HEK293 (cell line): ENCODE results near the gene STUB1.

Source experiments
- CTCF ChIA-PET: fragments of 350-600 bp; formaldehyde crosslinking; extraction: SDS; loops from one replicate; lab custom pipeline; 2021; ENCODE audit warnings: antibody characterized with exemption; lab: Yijun Ruan, JAX
- POLR2A ChIA-PET: fragments of 300-600 bp; formaldehyde crosslinking; extraction: SDS; loops from one replicate; lab custom pipeline; 2020; ENCODE audit warnings: antibody characterized with exemption, inconsistent platforms; lab: Yijun Ruan, JAX
- H3K27ac ChIP-seq: fragments of 200-500 bp; sonication (Bioruptor generic); 2 replicates; pipeline ENCODE4 v1.5.1; 2014; ENCODE audit warnings: low read depth, low read length, control low read depth, inconsistent platforms; ENCODE audit errors: extremely low read depth
- H3K36me3 ChIP-seq, 2 experiments: fragments of 200-500 bp in 1 of 2; sonication (Bioruptor generic) in 1 of 2; 1 replicate in 1 of 2; 2 replicates in 1 of 2; pipeline ENCODE4 v1.5.1; 2014 to 2017; ENCODE audit warnings: inconsistent platforms in 2 of 2, low read length in 2 of 2; ENCODE audit not compliant: control insufficient read depth in 2 of 2, insufficient read depth in 1 of 2
- H3K4me1 ChIP-seq: fragments of 200-500 bp; sonication (Bioruptor generic); 2 replicates; pipeline ENCODE4 v1.5.1; 2014; ENCODE audit warnings: mild to moderate bottlenecking, low read length, inconsistent platforms; ENCODE audit not compliant: control insufficient read depth, insufficient read depth
- H3K4me3 ChIP-seq: 2 replicates; pipeline ENCODE4 v1.5.1; 2011; ENCODE audit warnings: low read depth, mild to moderate bottlenecking, control low read depth, low read length, moderate library complexity
- H3K9me3 ChIP-seq: fragments of 200-500 bp; sonication (Bioruptor generic); 2 replicates; pipeline ENCODE4 v1.5.1; 2014; ENCODE audit warnings: low read depth, low read length, inconsistent platforms; ENCODE audit not compliant: control insufficient read depth, insufficient read depth
- SCRT1 ChIP-seq: fragments of 450-650 bp; formaldehyde crosslinking; IDR thresholded peaks from 2 replicates; pipeline ENCODE4 v1.5.1; 2016; ENCODE audit warnings: missing biosample characterization, missing genetic modification characterization, borderline replicate concordance
- SCRT2 ChIP-seq: fragments of 450-650 bp; formaldehyde crosslinking; IDR thresholded peaks from 2 replicates; pipeline ENCODE4 v1.5.1; 2016; ENCODE audit warnings: missing biosample characterization, missing genetic modification characterization
- ZEB2 ChIP-seq: fragments of 450-650 bp; formaldehyde crosslinking; IDR thresholded peaks from 2 replicates; pipeline ENCODE4 v1.5.1; 2016; ENCODE audit warnings: missing biosample characterization, missing genetic modification characterization
- ZFP37 ChIP-seq: fragments of 450-650 bp; formaldehyde crosslinking; IDR thresholded peaks from 2 replicates; pipeline ENCODE4 v1.5.1; 2016; ENCODE audit warnings: missing biosample characterization, missing genetic modification characterization
- ZNF121 ChIP-seq: fragments of 450-650 bp; formaldehyde crosslinking; IDR thresholded peaks from 2 replicates; pipeline ENCODE4 v1.5.1; 2016; ENCODE audit warnings: missing biosample characterization, missing genetic modification characterization
- ZNF366 ChIP-seq: fragments of 450-650 bp; formaldehyde crosslinking; conservative IDR thresholded peaks from 2 replicates; pipeline ENCODE4 v1.5.1; 2016; ENCODE audit warnings: missing biosample characterization, missing genetic modification characterization
- ZNF391 ChIP-seq: fragments of 450-650 bp; formaldehyde crosslinking; IDR thresholded peaks from 2 replicates; pipeline ENCODE4 v1.5.1; 2016; ENCODE audit warnings: low read depth, missing biosample characterization, missing genetic modification characterization, borderline replicate concordance
- ZNF416 ChIP-seq: fragments of 450-650 bp; formaldehyde crosslinking; IDR thresholded peaks from 2 replicates; pipeline ENCODE4 v1.5.1; 2016; ENCODE audit warnings: missing biosample characterization, missing genetic modification characterization
- ZNF501 ChIP-seq: fragments of 450-650 bp; formaldehyde crosslinking; IDR thresholded peaks from 2 replicates; pipeline ENCODE4 v1.5.1; 2016; ENCODE audit warnings: missing biosample characterization, missing genetic modification characterization
- ZNF510 ChIP-seq: fragments of 450-650 bp; formaldehyde crosslinking; IDR thresholded peaks from 2 replicates; pipeline ENCODE4 v1.5.1; 2018; ENCODE audit warnings: mild to moderate bottlenecking, missing genetic modification characterization, missing biosample characterization; ENCODE audit not compliant: insufficient replicate concordance
- ZNF561 ChIP-seq: fragments of 450-650 bp; IDR thresholded peaks from 2 replicates; pipeline ENCODE4 v1.5.1; 2018; ENCODE audit warnings: missing biosample characterization, missing genetic modification characterization, borderline replicate concordance
- ZNF660 ChIP-seq: fragments of 450-650 bp; IDR thresholded peaks from 2 replicates; pipeline ENCODE4 v1.5.1; 2018; ENCODE audit warnings: missing biosample characterization, mild to moderate bottlenecking, missing genetic modification characterization
- ZXDB ChIP-seq: fragments of 450-650 bp; formaldehyde crosslinking; IDR thresholded peaks from 2 replicates; pipeline ENCODE4 v1.5.1; 2016; ENCODE audit warnings: missing biosample characterization, missing genetic modification characterization
- TF ChIP-seq, protein P1 (sequence below): fragments of 450-650 bp; formaldehyde crosslinking; IDR thresholded peaks from 2 replicates; pipeline ENCODE4 v1.5.1; 2016; ENCODE audit warnings: missing biosample characterization, missing genetic modification characterization
- TF ChIP-seq, protein P2 (sequence below): fragments of 450-650 bp; formaldehyde crosslinking; IDR thresholded peaks from 2 replicates; pipeline ENCODE4 v1.5.1; 2016; ENCODE audit warnings: missing biosample characterization, missing genetic modification characterization
- TF ChIP-seq, protein P3 (sequence below): fragments of 450-650 bp; formaldehyde crosslinking; IDR thresholded peaks from 2 replicates; pipeline ENCODE4 v1.5.1; 2016; ENCODE audit warnings: missing biosample characterization, missing genetic modification characterization
- TF ChIP-seq, protein P4 (sequence below): fragments of 450-650 bp; formaldehyde crosslinking; IDR thresholded peaks from 2 replicates; pipeline ENCODE4 v1.5.1; 2016; ENCODE audit warnings: missing biosample characterization, missing genetic modification characterization

The STUB1 gene

DNA sequence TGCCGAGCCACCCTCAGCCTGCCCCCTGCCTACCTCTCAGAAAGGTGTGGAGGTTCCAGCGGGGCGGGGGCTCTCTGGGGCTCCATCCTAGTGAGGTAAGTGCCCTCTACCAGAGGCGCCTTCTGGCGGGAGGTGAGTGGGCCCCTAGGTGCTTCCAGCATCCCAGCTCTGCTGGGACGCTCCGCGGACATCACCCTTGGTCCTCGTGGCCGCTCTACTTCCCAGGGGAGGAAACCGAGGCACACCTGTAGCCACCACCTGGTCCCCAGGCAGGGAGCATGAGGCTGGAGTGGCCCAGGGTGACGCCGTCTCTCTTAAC lies 37.2 kb upstream of the STUB1 start:
- ChIA-PET POLR2A (interaction anchor here (0.6 kb wide), 1 partner anchor 1174 kb away, joined by 3 read pairs; no protein-coding TSS in a partner anchor), CTCF (no interaction called here)
- TF ChIP-seq SCRT1 (peak; percentile 86; the same call in 1 of the 2 replicates), SCRT2 (0 out of 2 replicates have a peak, but pooled peaks have one; percentile 7), ZNF501 (tag by site-specific recombination) (no peak), ZNF660 (no peak), ZNF510 (tag by site-specific recombination) (no peak), ZNF416 (no peak), ZNF391 (tag by site-specific recombination) (no peak), ZNF121 (tag by site-specific recombination) (no peak), ZNF561 (tag by site-specific recombination) (no peak), ZEB2 (0 out of 2 replicates have a peak, but pooled peaks have one; percentile 6), ZXDB (0 out of 2 replicates have a peak, but pooled peaks have one; percentile 12), ZFP37 (tag by site-specific recombination) (no peak), ZNF366 (tag by site-specific recombination) (no peak)
- TF ChIP-seq, protein P1, sequence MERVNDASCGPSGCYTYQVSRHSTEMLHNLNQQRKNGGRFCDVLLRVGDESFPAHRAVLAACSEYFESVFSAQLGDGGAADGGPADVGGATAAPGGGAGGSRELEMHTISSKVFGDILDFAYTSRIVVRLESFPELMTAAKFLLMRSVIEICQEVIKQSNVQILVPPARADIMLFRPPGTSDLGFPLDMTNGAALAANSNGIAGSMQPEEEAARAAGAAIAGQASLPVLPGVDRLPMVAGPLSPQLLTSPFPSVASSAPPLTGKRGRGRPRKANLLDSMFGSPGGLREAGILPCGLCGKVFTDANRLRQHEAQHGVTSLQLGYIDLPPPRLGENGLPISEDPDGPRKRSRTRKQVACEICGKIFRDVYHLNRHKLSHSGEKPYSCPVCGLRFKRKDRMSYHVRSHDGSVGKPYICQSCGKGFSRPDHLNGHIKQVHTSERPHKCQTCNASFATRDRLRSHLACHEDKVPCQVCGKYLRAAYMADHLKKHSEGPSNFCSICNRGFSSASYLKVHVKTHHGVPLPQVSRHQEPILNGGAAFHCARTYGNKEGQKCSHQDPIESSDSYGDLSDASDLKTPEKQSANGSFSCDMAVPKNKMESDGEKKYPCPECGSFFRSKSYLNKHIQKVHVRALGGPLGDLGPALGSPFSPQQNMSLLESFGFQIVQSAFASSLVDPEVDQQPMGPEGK (tag by site-specific recombination) = 0 out of 2 replicates have a peak, but pooled peaks have one; percentile 5
- TF ChIP-seq, protein P2, sequence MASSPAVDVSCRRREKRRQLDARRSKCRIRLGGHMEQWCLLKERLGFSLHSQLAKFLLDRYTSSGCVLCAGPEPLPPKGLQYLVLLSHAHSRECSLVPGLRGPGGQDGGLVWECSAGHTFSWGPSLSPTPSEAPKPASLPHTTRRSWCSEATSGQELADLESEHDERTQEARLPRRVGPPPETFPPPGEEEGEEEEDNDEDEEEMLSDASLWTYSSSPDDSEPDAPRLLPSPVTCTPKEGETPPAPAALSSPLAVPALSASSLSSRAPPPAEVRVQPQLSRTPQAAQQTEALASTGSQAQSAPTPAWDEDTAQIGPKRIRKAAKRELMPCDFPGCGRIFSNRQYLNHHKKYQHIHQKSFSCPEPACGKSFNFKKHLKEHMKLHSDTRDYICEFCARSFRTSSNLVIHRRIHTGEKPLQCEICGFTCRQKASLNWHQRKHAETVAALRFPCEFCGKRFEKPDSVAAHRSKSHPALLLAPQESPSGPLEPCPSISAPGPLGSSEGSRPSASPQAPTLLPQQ (tag by site-specific recombination) = peak; percentile 52; the same call in 1 of the 2 replicates
- TF ChIP-seq, protein P3, sequence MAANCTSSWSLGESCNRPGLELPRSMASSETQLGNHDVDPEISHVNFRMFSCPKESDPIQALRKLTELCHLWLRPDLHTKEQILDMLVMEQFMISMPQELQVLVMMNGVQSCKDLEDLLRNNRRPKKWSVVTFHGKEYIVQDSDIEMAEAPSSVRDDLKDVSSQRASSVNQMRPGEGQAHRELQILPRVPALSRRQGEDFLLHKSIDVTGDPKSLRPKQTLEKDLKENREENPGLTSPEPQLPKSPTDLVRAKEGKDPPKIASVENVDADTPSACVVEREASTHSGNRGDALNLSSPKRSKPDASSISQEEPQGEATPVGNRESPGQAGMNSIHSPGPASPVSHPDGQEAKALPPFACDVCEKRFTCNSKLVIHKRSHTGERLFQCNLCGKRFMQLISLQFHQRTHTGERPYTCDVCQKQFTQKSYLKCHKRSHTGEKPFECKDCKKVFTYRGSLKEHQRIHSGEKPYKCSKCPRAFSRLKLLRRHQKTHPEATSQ (tag by site-specific recombination) = no peak
- no peaks in the 10 kb centered on the region for H3K9me3 ChIP-seq
- peak overlapping the region; percentile 30; the same call in 1 of the 2 replicates for H3K27ac ChIP-seq
- H3K36me3 ChIP-seq = peaks cover 0 to 7% of the 10 kb centered on the region in 2 experiments; a peak in 2 of 3 replicates
- H3K4me1 ChIP-seq = peaks cover 5% of the 10 kb centered on the region; the same call in 1 of the 2 replicates
- H3K4me3 ChIP-seq = no peak overlapping the region

DNA sequence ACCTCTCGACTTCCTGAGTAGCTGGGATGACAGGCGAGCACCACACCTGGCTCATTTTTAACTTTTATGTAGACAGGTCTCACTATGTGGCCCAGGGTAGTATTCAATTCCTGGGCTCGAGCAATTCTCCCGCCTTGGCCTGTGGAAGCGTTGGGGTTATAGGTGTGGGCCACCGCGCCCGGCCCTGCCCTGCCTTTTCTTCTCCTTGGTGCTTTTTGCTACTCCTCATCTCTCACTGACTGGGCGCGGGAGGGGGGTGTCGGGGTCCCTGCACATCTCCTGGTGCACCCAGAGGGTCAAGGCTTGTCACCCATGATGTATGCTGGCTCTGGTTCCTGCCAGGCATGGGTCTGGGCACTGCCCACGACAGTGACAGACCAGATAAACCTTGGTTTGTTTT lies 35.7 kb upstream of the STUB1 start:
- Histone ChIP-seq H3K9me3 (no peaks in the 10 kb centered on the region), H3K4me1 (peaks cover 9% of the 10 kb centered on the region; the same call in 1 of the 2 replicates), H3K27ac (no peak overlapping the region), H3K4me3 (no peak overlapping the region), H3K36me3 (peaks cover 0 to 7% of the 10 kb centered on the region in 2 experiments; a peak in 2 of 3 replicates)
- TF ChIP-seq, protein P4, sequence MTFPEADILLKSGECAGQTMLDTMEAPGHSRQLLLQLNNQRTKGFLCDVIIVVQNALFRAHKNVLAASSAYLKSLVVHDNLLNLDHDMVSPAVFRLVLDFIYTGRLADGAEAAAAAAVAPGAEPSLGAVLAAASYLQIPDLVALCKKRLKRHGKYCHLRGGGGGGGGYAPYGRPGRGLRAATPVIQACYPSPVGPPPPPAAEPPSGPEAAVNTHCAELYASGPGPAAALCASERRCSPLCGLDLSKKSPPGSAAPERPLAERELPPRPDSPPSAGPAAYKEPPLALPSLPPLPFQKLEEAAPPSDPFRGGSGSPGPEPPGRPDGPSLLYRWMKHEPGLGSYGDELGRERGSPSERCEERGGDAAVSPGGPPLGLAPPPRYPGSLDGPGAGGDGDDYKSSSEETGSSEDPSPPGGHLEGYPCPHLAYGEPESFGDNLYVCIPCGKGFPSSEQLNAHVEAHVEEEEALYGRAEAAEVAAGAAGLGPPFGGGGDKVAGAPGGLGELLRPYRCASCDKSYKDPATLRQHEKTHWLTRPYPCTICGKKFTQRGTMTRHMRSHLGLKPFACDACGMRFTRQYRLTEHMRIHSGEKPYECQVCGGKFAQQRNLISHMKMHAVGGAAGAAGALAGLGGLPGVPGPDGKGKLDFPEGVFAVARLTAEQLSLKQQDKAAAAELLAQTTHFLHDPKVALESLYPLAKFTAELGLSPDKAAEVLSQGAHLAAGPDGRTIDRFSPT = no peak
- POLR2A ChIA-PET = no interaction called here
- CTCF ChIA-PET = no interaction called here
